ENCODE data around the gene MYH7B. TPM values are rescaled to one million over a fixed set of nuclear protein-coding genes. Genes with fewer than 3 reads are reported as not detected.

Gene MYH7B
- under 0.01 and 0.76 TPM in 2 replicates for total RNA-seq

DNA sequence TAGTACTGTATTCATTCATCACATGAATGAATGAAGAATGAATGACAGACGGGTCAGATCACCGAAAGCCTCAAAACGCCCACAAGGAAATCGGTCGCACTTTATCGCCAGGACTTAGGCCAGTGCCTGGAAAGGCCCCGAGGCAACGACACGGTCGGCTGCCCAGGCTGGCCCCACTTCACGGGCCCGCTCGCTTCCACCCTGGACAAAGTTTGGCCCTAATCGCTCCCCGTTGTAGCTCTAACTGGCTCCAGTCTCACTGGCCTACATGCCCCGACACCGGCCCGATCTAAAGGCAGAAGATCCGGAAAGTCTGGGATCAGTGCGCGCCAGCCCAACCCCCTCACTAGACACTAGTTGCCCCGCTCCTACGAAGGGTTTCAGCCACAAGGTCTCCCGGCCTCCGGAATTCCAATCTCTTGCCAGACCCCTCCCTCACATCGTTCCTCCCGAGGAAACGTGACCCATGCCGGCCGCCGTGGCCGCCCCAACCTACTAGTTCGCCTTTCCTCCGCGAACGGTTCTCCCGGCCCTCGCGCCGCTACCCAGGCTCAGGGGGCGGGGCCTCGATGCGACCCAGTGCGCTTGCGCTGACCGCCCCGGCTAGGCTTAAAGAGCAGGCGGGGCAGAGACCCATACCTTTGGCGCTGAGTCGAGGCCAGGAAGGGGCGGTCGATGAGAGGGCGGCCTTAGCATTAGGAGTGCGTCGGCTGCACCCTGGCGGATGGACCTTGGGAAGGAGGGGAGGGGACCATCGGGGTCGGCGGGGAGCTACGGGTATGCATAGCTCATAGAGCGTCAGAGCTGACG is at the start of gene MYH7B, which contains the start of gene GSS:
TSS of gene MYH7B (plus strand) at position 638 of the 810 bp plus-strand sequence. CDS start 22,138 bp downstream, outside the sequence.
TSS of gene GSS (minus strand) at position 576 of the 810 bp plus-strand sequence. CDS start 3,954 bp downstream, outside the sequence.

Other genes with a start within 250 kb of the MYH7B start
- gene NCOA6, start 130.2 kb upstream of the MYH7B start, total RNA-seq = 9.9 and 12.7 TPM in 2 replicates
- 5.9 and 17.6 TPM in 2 replicates for gene GGT7, start 83.0 kb upstream of the MYH7B start, total RNA-seq
- 35.4 and 71.7 TPM in 2 replicates for gene ACSS2, start 79.3 kb upstream of the MYH7B start, total RNA-seq
- 64.4 and 71.9 TPM in 2 replicates for gene GSS, start 62 bp upstream of the MYH7B start, total RNA-seq
- gene TRPC4AP, start 136.9 kb downstream of the MYH7B start, total RNA-seq = 88.5 and 94.4 TPM in 2 replicates
- 37.5 and 60.3 TPM in 2 replicates for gene EDEM2, start 191.5 kb downstream of the MYH7B start, total RNA-seq
- 92.4 and 93.2 TPM in 2 replicates for gene PROCR, start 216.2 kb downstream of the MYH7B start, total RNA-seq